ENCODE results near the gene DCC. TPM values are rescaled to one million over a fixed set of nuclear protein-coding genes. Genes with fewer than 3 reads are reported as not detected.
A peak's percentile ranks its signal among the peaks of the same experiment; 100 is the strongest.
"Not testable (repeated sequence)": the region's sequence is repeated elsewhere in the genome, so short reads cannot be mapped to it uniquely, and the experiment has no call there.

DCC gene
- total and polyA plus RNA-seq, 2 donors from 2014 or later: 3.9 TPM; not detected in 1

DNA sequence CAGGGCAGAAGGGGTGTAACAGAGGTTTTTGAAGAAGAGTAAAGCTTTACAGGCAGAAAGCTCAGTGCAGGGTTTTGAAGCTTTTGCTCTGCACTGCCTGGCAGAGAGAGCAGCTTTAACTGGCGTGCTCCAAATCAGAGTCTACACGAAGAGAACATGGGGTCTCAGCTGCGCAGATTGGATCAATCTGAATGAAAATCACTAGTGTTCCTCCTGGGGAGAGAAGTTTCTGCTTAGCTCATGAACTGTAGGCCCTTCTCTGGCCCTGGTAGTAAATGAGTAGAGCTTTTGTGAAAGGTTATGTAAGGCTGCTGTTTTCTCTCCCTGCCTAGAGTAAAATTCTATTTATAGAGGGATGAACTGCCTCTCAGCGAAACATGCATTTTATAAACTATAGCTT is 13.6 kb downstream of the DCC start:
- TF ChIP-seq, protein P1, sequence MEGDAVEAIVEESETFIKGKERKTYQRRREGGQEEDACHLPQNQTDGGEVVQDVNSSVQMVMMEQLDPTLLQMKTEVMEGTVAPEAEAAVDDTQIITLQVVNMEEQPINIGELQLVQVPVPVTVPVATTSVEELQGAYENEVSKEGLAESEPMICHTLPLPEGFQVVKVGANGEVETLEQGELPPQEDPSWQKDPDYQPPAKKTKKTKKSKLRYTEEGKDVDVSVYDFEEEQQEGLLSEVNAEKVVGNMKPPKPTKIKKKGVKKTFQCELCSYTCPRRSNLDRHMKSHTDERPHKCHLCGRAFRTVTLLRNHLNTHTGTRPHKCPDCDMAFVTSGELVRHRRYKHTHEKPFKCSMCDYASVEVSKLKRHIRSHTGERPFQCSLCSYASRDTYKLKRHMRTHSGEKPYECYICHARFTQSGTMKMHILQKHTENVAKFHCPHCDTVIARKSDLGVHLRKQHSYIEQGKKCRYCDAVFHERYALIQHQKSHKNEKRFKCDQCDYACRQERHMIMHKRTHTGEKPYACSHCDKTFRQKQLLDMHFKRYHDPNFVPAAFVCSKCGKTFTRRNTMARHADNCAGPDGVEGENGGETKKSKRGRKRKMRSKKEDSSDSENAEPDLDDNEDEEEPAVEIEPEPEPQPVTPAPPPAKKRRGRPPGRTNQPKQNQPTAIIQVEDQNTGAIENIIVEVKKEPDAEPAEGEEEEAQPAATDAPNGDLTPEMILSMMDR (IDR thresholded peaks at IDR 0.05; ENCODE audit: borderline replicate concordance, extremely low read depth, insufficient read depth): no peak
- Histone ChIP-seq H3K27me3 (ENCODE audit: control insufficient read depth, insufficient read depth, low read length) (no peaks in the 10 kb centered on the region), H3K9ac (ENCODE audit: low read length in 3 of 3) (no peak overlapping the region), H3K9me3 (ENCODE audit: control insufficient read depth in 2 of 3, insufficient read depth in 1 of 3, low read length in 3 of 3) (peaks cover 0 to 1% (median 0%) of the 10 kb centered on the region in 3 donors), H3K4me1 (ENCODE audit: control insufficient read depth in 2 of 3, insufficient read depth in 2 of 3, low read depth in 1 of 3, low read length in 3 of 3) (no peaks in the 10 kb centered on the region), H3K27ac (ENCODE audit: low read depth in 2 of 2, low read length in 2 of 2) (no peak overlapping the region), H3K36me3 (ENCODE audit: control insufficient read depth in 2 of 3, insufficient read depth in 3 of 3, low read length in 3 of 3) (no peaks in the 10 kb centered on the region), H3K4me3 (ENCODE audit: low read length in 3 of 3) (no peak overlapping the region)
- no peak for DNase-seq
- intact Hi-C loops (cut with DNase I): no loop called here
- FAIRE-seq: no peak

DNA sequence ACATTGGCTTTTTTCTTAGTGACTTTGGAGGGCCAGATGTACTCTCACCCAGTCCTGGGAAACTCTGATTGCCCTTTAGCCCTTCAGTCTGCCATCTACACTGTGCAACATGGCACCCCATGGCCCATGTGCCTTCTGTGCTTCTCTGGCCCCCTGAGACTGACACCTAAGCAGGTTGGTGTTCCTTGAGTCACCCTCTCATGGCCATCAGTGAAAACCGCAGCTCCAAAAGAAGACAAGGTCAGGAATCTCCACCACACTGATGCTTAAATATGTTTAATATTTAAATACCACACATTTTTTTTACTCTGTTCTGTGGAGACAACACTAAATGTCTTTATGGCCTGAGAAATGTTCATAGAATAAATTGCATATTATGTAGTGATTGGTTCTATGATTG is 23.9 kb downstream of the DCC start:
- TF ChIP-seq, protein P1 (IDR thresholded peaks at IDR 0.05; ENCODE audit: borderline replicate concordance, extremely low read depth, insufficient read depth): no peak
- no peaks in the 10 kb centered on the region for H3K27me3 ChIP-seq (ENCODE audit: control insufficient read depth, insufficient read depth, low read length)
- intact Hi-C loops (cut with DNase I): no loop called here
- peaks cover 0 to 3% (median 0%) of the 10 kb centered on the region in 3 donors for H3K9me3 ChIP-seq (ENCODE audit: control insufficient read depth in 2 of 3, insufficient read depth in 1 of 3, low read length in 3 of 3)
- no peak overlapping the region for H3K4me3 ChIP-seq (ENCODE audit: low read length in 3 of 3)
- no peaks in the 10 kb centered on the region for H3K4me1 ChIP-seq (ENCODE audit: control insufficient read depth in 2 of 3, insufficient read depth in 2 of 3, low read depth in 1 of 3, low read length in 3 of 3)
- DNase-seq (no peak), FAIRE-seq (no peak)
- no peak overlapping the region for H3K9ac ChIP-seq (ENCODE audit: low read length in 3 of 3)
- no peak overlapping the region for H3K27ac ChIP-seq (ENCODE audit: low read depth in 2 of 2, low read length in 2 of 2)
- no peaks in the 10 kb centered on the region for H3K36me3 ChIP-seq (ENCODE audit: control insufficient read depth in 2 of 3, insufficient read depth in 3 of 3, low read length in 3 of 3)

DNA sequence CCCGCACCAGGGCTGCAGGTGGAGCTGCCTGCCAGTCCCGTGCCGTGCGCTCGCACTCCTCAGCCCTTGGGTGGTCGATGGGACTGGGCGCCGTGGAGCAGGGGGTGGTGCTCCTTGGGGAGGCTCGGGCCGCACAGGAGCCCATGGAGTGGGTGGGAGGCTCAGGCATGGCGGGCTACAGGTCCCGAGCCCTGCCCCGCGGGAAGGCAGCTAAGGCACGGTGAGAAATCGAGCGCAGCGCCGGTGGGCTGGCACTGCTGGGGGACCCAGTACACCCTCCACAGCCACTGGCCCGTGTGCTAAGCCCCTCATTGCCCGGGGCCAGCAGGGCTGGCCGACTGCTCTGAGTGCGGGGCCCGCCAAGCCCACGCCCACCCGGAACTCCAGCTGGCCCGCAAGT is 26.9 kb downstream of the DCC start:
- H3K4me3 ChIP-seq (ENCODE audit: low read length in 3 of 3); H3K9me3 ChIP-seq (ENCODE audit: control insufficient read depth in 2 of 3, insufficient read depth in 1 of 3, low read length in 3 of 3); FAIRE-seq; DNase-seq; H3K27ac ChIP-seq (ENCODE audit: low read depth in 2 of 2, low read length in 2 of 2); H3K27me3 ChIP-seq (ENCODE audit: control insufficient read depth, insufficient read depth, low read length); H3K36me3 ChIP-seq (ENCODE audit: control insufficient read depth in 2 of 3, insufficient read depth in 3 of 3, low read length in 3 of 3); H3K4me1 ChIP-seq (ENCODE audit: control insufficient read depth in 2 of 3, insufficient read depth in 2 of 3, low read depth in 1 of 3, low read length in 3 of 3); H3K9ac ChIP-seq (ENCODE audit: low read length in 3 of 3); intact Hi-C loops (cut with DNase I): not testable (repeated sequence)

DNA sequence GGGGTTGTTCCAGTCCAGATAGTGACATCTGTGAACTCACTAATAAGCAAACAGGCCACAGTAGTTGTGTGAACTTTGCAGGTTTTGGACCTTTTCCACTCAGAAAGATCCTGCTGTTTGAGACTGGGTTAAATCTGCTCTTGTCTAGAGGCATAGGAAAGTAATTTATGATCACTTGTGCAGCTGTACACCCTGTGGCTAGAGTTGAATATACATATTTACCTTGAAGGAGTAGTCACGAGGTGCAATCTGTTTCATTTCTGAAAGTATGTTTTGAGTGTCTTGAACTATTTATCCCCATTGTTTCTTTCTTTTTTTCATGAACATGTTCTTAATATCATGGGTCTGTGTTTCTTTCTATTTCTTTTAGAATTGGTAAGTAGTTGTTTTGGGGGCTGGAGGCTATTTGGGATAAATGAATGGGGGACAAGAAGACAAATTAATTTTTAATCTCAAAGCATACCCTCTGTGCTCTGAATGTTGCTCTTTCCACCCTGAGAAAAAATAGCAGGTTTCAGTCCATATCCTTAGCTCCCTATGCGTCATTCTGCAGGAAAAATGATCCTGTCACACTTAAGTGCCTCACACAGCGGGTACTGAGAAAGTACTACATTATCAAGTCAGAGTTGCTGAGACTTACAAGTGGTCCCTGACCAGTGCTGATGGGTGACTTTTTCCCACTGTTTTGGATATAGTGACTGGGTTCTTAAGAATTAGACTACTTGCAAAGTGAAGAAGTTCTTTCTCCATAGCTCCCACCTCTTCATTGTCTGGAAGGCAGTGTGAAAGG is 28.2 kb downstream of the DCC start:
- H3K36me3 ChIP-seq (ENCODE audit: control insufficient read depth in 2 of 3, insufficient read depth in 3 of 3, low read length in 3 of 3): no peaks in the 10 kb centered on the region
- no peak for FAIRE-seq
- H3K4me3 ChIP-seq (ENCODE audit: low read length in 3 of 3): no peak overlapping the region
- no peak overlapping the region for H3K9ac ChIP-seq (ENCODE audit: low read length in 3 of 3)
- peak in 2 of 5 donors; percentile 26 to 38 for DNase-seq
- H3K27ac ChIP-seq (ENCODE audit: low read depth in 2 of 2, low read length in 2 of 2): no peak overlapping the region
- H3K27me3 ChIP-seq (ENCODE audit: control insufficient read depth, insufficient read depth, low read length): no peaks in the 10 kb centered on the region
- no peaks in the 10 kb centered on the region for H3K9me3 ChIP-seq (ENCODE audit: control insufficient read depth in 2 of 3, insufficient read depth in 1 of 3, low read length in 3 of 3)
- intact Hi-C loops (cut with DNase I): no loop called here
- TF ChIP-seq, protein P1 (IDR thresholded peaks at IDR 0.05; ENCODE audit: borderline replicate concordance, extremely low read depth, insufficient read depth): no peak
- no peaks in the 10 kb centered on the region for H3K4me1 ChIP-seq (ENCODE audit: control insufficient read depth in 2 of 3, insufficient read depth in 2 of 3, low read depth in 1 of 3, low read length in 3 of 3)

Measured in kidney (tissue), 14 donors.